ENCODE data around the gene OR2T33.
"Not testable (repeated sequence)": the region's sequence is repeated elsewhere in the genome, so short reads cannot be mapped to it uniquely, and the experiment has no call there.

DNA sequence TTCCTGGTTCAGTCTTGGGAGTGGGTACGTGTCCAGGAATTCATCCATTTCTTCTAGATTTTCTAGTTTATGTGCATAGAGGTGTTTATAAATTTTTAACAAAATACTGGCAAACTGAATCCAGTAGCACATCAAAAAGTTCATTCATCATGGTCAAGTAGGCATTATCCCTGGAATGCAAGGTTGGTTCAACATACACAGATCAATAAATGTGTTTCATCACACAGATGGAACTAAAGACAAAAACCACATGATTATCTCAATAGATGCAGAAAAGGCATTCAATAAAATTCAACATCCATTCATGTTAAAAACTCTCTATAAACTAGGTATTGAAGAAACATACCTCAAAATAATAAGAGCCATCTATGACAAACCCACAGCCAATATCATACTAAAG lies 18.5 kb downstream of the OR2T33 start:
- TF ChIP-seq POLR2AphosphoS5 (IDR thresholded peaks at IDR 0.05; ENCODE audit: low read depth); CTCF (IDR thresholded peaks at IDR 0.05; ENCODE audit: insufficient read depth, low read length): not testable (repeated sequence)

Data from HL-60 (cell line).